C4-2B (cell line): ENCODE measurements around the gene ZNF559.
"Not testable (repeated sequence)": the region's sequence is repeated elsewhere in the genome, so short reads cannot be mapped to it uniquely, and the experiment has no call there.

Experiments used
- ZFX ChIP-seq: fragments of 450-650 bp; IDR thresholded peaks from 2 replicates; pipeline ENCODE4 v1.6.1; 2017
- TF ChIP-seq, protein P1 (sequence below): fragments of 450-650 bp; conservative IDR thresholded peaks from 2 replicates; pipeline ENCODE4 v1.5.1; 2017; ENCODE audit warnings: mild to moderate bottlenecking

DNA sequence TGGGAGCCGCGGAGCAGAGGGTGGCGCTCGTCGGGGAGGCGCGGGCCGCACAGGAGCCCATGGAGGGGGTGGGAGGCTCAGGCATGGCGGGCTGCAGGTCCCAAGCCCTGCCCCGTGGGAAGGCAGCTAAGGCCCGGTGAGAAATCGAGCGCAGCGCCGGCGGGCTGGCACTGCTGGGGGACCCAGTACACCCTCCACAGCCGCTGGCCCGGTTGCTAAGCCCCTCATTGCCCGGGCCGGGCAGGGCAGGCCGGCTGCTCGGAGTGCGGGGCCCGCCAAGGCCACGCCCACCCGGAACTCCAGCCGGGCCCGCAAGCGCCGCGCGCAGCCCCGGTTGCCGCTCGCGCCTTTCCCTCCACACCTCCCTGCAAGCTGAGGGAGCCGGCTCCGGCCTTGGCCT, 40.5 kb upstream of the ZNF559 start:
- TF ChIP-seq, protein P1, sequence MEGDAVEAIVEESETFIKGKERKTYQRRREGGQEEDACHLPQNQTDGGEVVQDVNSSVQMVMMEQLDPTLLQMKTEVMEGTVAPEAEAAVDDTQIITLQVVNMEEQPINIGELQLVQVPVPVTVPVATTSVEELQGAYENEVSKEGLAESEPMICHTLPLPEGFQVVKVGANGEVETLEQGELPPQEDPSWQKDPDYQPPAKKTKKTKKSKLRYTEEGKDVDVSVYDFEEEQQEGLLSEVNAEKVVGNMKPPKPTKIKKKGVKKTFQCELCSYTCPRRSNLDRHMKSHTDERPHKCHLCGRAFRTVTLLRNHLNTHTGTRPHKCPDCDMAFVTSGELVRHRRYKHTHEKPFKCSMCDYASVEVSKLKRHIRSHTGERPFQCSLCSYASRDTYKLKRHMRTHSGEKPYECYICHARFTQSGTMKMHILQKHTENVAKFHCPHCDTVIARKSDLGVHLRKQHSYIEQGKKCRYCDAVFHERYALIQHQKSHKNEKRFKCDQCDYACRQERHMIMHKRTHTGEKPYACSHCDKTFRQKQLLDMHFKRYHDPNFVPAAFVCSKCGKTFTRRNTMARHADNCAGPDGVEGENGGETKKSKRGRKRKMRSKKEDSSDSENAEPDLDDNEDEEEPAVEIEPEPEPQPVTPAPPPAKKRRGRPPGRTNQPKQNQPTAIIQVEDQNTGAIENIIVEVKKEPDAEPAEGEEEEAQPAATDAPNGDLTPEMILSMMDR, result not testable (repeated sequence)
- TF ChIP-seq ZFX, result not testable (repeated sequence)
